H1 (cell line): ENCODE data around the gene OR6B2. TPM values are rescaled to one million over a fixed set of nuclear protein-coding genes. Genes with fewer than 3 reads are reported as not detected.

Source experiments
- CTCF ChIA-PET: fragments of 300-600 bp; sonication (Branson Sonifier 250); formaldehyde crosslinking; loops from one replicate; lab custom pipeline; 2021; ENCODE audit not compliant: partially characterized antibody; lab: Charles Lee
- POLR2A ChIA-PET: fragments of 300-600 bp; sonication (Branson Sonifier 250); formaldehyde crosslinking; loops from one replicate; lab custom pipeline; 2021; ENCODE audit warnings: inconsistent platforms; ENCODE audit not compliant: partially characterized antibody; lab: Charles Lee
- DNase-seq, 2 experiments: peaks; one replicate each; pipeline versions ENCODE4 v3.0.0 to v3.0.0-alpha.2; 2010 to 2022; ENCODE audit warnings: low spot score in 2 of 2, low read depth in 1 of 2, mixed read lengths in 1 of 2
- FAIRE-seq: peaks from 2 replicates; lab custom pipeline; 2011; peaks lifted over from hg19 to GRCh38; lab: Jason Lieb, UNC
- H2AFZ ChIP-seq: 2 replicates; pipeline ENCODE4 v1.8.1; 2012; ENCODE audit warnings: low read length, inconsistent platforms
- H2AK5ac ChIP-seq: 2 replicates; pipeline ENCODE4 v1.6.1; 2013; ENCODE audit warnings: low read depth, low read length
- H2BK120ac ChIP-seq: replicated peaks from 2 replicates; pipeline ENCODE3; 2013; ENCODE audit warnings: low read depth, low read length, inconsistent platforms
- H2BK12ac ChIP-seq: 2 replicates; pipeline ENCODE4 v1.6.1; 2013; ENCODE audit warnings: low read depth, low read length
- H2BK15ac ChIP-seq: 2 replicates; pipeline ENCODE4 v1.6.1; 2013; ENCODE audit warnings: low read length
- H2BK20ac ChIP-seq: 2 replicates; pipeline ENCODE4 v1.6.1; 2013; ENCODE audit warnings: low read length
- H2BK5ac ChIP-seq: 2 replicates; pipeline ENCODE4 v1.6.1; 2013; ENCODE audit warnings: low read depth, low read length
- H3K14ac ChIP-seq: 2 replicates; pipeline ENCODE4 v1.6.1; 2013; ENCODE audit warnings: inconsistent platforms; ENCODE audit not compliant: insufficient read length
- H3K18ac ChIP-seq: 2 replicates; pipeline ENCODE4 v1.6.1; 2013; ENCODE audit warnings: low read length; ENCODE audit errors: extremely low read depth
- H3K23ac ChIP-seq: 2 replicates; pipeline ENCODE4 v1.6.1; 2013; ENCODE audit warnings: inconsistent platforms; ENCODE audit not compliant: insufficient read length
- H3K23me2 ChIP-seq: 2 replicates; pipeline ENCODE4 v1.6.1; 2013; ENCODE audit warnings: low read depth, low read length
- H3K27ac ChIP-seq: 2 replicates; pipeline ENCODE4 v1.6.1; 2011; ENCODE audit warnings: low read depth, low read length, inconsistent platforms
- H3K27me3 ChIP-seq, 4 experiments: replicated peaks in 1 of 4; 1 replicate in 1 of 4; 2 replicates in 3 of 4; pipeline versions ENCODE4 v1.6.1 to v1.8.1; 2011 to 2013; ENCODE audit warnings: low read length in 3 of 4, mild to moderate bottlenecking in 3 of 4, inconsistent platforms in 2 of 4, mixed read lengths in 2 of 4, moderate library complexity in 1 of 4; ENCODE audit not compliant: control insufficient read depth in 3 of 4, insufficient read depth in 3 of 4; ENCODE audit errors: extremely low read depth in 1 of 4
- H3K36me3 ChIP-seq, 4 experiments: 2 replicates each; pipeline versions ENCODE4 v1.6.1 to v1.8.1; 2011 to 2013; ENCODE audit warnings: mild to moderate bottlenecking in 4 of 4, low read length in 3 of 4, moderate library complexity in 2 of 4, control low read depth in 1 of 4, inconsistent platforms in 1 of 4; ENCODE audit not compliant: insufficient read depth in 4 of 4, control insufficient read depth in 2 of 4
- H3K4ac ChIP-seq: replicated peaks from 2 replicates; pipeline ENCODE3; 2013; ENCODE audit warnings: low read length, low read depth, mixed read lengths, inconsistent platforms; ENCODE audit not compliant: insufficient read length
- H3K4me1 ChIP-seq, 4 experiments: replicated peaks in 1 of 4; 1 replicate in 1 of 4; 2 replicates in 3 of 4; pipeline versions ENCODE4 v1.6.1 to v1.8.1; 2011 to 2013; ENCODE audit warnings: low read length in 3 of 4, inconsistent platforms in 2 of 4, mixed read lengths in 1 of 4; ENCODE audit not compliant: insufficient read depth in 4 of 4, control insufficient read depth in 3 of 4
- H3K4me2 ChIP-seq, 2 experiments: 2 replicates each; pipeline versions ENCODE4 v1.6.1 to v1.8.1; 2011 to 2013; ENCODE audit warnings: low read depth in 2 of 2, low read length in 2 of 2, control low read depth in 1 of 2, inconsistent platforms in 1 of 2, mild to moderate bottlenecking in 1 of 2; ENCODE audit not compliant: insufficient read depth in 1 of 2
- H3K4me3 ChIP-seq, 4 experiments: fragments of 200-600, 300-600 bp in 1 of 4; sonication (generic), shearing (Covaris generic), sonication (Bioruptor Twin) in 1 of 4; 2 replicates each; pipeline versions ENCODE4 v1.5.1 to v1.8.1; 2011 to 2016; ENCODE audit warnings: low read length in 4 of 4, low read depth in 3 of 4, control low read depth in 2 of 4, inconsistent platforms in 2 of 4, mild to moderate bottlenecking in 2 of 4, mixed read lengths in 1 of 4, moderate library complexity in 1 of 4; ENCODE audit not compliant: insufficient read depth in 2 of 4; ENCODE audit errors: extremely low read depth in 1 of 4
- H3K56ac ChIP-seq: replicated peaks from 2 replicates; pipeline ENCODE3; 2013; ENCODE audit warnings: low read depth, mild to moderate bottlenecking, mixed read lengths, low read length, inconsistent platforms; ENCODE audit not compliant: insufficient read length
- H3K79me1 ChIP-seq: 2 replicates; pipeline ENCODE4 v1.6.1; 2013; ENCODE audit warnings: low read depth, low read length, control low read depth
- H3K79me2 ChIP-seq, 2 experiments: 2 replicates each; pipeline versions ENCODE4 v1.6.1 to v1.8.1; 2012 to 2013; ENCODE audit warnings: low read length in 2 of 2, mild to moderate bottlenecking in 2 of 2, inconsistent platforms in 1 of 2; ENCODE audit not compliant: insufficient read depth in 2 of 2, control insufficient read depth in 1 of 2
- H3K9ac ChIP-seq, 4 experiments: replicated peaks in 1 of 4; 1 replicate in 1 of 4; 2 replicates in 3 of 4; pipeline versions ENCODE4 v1.6.1 to v1.8.1; 2011 to 2013; ENCODE audit warnings: low read depth in 3 of 4, low read length in 3 of 4, control low read depth in 2 of 4, mild to moderate bottlenecking in 2 of 4, moderate library complexity in 2 of 4, inconsistent platforms in 1 of 4; ENCODE audit errors: extremely low read depth in 1 of 4
- H3K9me3 ChIP-seq, 2 experiments: 2 replicates each; pipeline versions ENCODE4 v1.6.1 to v1.8.1; 2012 to 2013; ENCODE audit warnings: mild to moderate bottlenecking in 2 of 2, moderate library complexity in 2 of 2, control low read depth in 1 of 2, inconsistent platforms in 1 of 2, low read depth in 1 of 2, low read length in 1 of 2, mixed read lengths in 1 of 2; ENCODE audit not compliant: insufficient read depth in 2 of 2
- H4K20me1 ChIP-seq, 2 experiments: replicated peaks in 1 of 2; 2 replicates each; pipeline versions ENCODE3 to v1.8.1; 2011 to 2013; ENCODE audit warnings: inconsistent platforms in 2 of 2, low read length in 2 of 2, mild to moderate bottlenecking in 1 of 2; ENCODE audit not compliant: insufficient read depth in 2 of 2, control insufficient read depth in 1 of 2
- H4K5ac ChIP-seq: 2 replicates; pipeline ENCODE4 v1.6.1; 2013; ENCODE audit warnings: low read length, low read depth, mixed read lengths, inconsistent platforms; ENCODE audit not compliant: insufficient read length
- H4K8ac ChIP-seq: 2 replicates; pipeline ENCODE4 v1.8.0; 2013; ENCODE audit warnings: mild to moderate bottlenecking, moderate library complexity, low read length, inconsistent platforms; ENCODE audit not compliant: insufficient read depth; ENCODE audit errors: extremely low read depth
- H4K91ac ChIP-seq: replicated peaks from 2 replicates; pipeline ENCODE3; 2013; ENCODE audit warnings: low read length, mixed read lengths, inconsistent platforms; ENCODE audit not compliant: insufficient read length
- POLR2AphosphoS5 ChIP-seq: IDR thresholded peaks from 2 replicates; pipeline ENCODE4 v1.6.1; 2011; ENCODE audit warnings: low read depth, low read length
- WGBS, 2 experiments: shearing (Covaris generic) in 1 of 2; methylation state at CpG; one replicate each; pipeline versions ENCODE4 v1.1.6 to v1.1.7; 2013 to 2015; ENCODE audit warnings: low lambda C conversion rate in 2 of 2, mixed read lengths in 2 of 2, inconsistent platforms in 1 of 2, low coverage in 1 of 2, missing lambda C conversion rate in 1 of 2; ENCODE audit not compliant: insufficient replicate concordance in 2 of 2, insufficient coverage in 1 of 2, insufficient read length in 1 of 2; ENCODE audit errors: extremely low coverage in 1 of 2, missing lambda C conversion rate in 1 of 2; 5-methylcytosine and 5-hydroxymethylcytosine counted together
- polyA plus RNA-seq, 7 experiments: library from polyadenylated mRNA; depleted of rRNA in 3 of 7; stranded (reverse) in 5 of 7; unstranded in 2 of 7; fragments of >200 nt in 5 of 7; fragments of 200-250 nt in 2 of 7; gene quantifications; 1 replicate in 5 of 7; 2 replicates in 1 of 7; 4 replicates in 1 of 7; pipeline versions ENCODE4 v1.2.1 to v1.2.3, GENCODE V29; 2011 to 2013; ENCODE audit warnings: missing spikeins in 2 of 7, mixed read lengths in 2 of 7
- total RNA-seq: library from RNA; stranded (reverse); fragmentation: NEBNext Ultra II Directional; extraction: Animal tissue kit (Norgen Biotek cat#: 25700); gene quantifications from 2 replicates; pipeline ENCODE4 v1.2.1, GENCODE V29; 2021
- TF ChIP-seq, protein P1 (sequence below): IDR thresholded peaks from 2 replicates; pipeline ENCODE4 v1.6.1; 2011; ENCODE audit warnings: low read depth, mild to moderate bottlenecking, low read length; ENCODE audit not compliant: insufficient read depth
- TF ChIP-seq, protein P2 (sequence below): IDR thresholded peaks from 2 replicates; pipeline ENCODE4 v1.6.1; 2011; ENCODE audit warnings: low read length, improper control_type of control experiment

Gene OR6B2
- total and polyA plus RNA-seq, 2 of the 8 experiments (the other 6 are each of a cell fraction or from before 2014, with no cell fraction given), result not detected

DNA sequence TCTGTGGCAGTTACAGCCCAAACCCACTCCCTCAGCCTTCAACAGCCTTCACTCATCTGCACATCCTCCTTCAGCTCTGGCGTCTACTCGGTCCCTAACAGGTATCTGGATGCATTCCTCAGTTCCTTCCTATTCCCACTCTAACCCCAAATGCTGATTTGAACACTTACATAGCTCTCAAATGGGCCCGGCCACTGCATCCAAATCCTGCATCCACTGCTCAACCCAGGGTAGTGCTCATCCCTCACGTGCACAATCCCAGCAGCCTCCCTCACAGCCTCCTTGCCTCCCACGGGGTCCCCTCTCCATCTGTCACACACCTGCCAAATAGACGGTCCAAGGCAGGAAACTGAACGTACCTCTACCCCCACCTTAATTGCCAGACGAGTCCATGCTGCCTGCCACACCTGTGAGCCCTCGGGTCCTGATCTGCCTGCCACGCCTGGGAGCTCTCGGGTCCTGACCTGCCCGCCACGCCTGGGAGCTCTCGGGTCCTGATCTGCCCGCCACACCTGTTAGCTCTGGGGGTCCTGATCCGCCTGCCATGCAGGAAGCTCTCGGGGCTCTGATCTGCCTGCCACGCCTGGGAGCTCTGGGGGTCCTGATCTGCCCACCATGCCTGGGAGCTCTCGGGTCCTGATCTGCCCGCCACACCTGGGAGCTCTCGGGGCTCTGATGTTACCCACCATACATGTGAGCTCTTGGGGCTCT is 13.2 kb upstream of the OR6B2 start:
- no peak for DNase-seq
- Histone ChIP-seq H2AFZ (no peak overlapping the region), H3K27me3 (peaks cover 0 to 3% (median 0%) of the 10 kb centered on the region in 4 experiments; a peak in 1 of 7 replicates), H3K14ac (no peak overlapping the region), H3K79me2 (no peaks in the 10 kb centered on the region), H2BK20ac (no peak overlapping the region), H3K18ac (no peak overlapping the region), H4K5ac (no peak overlapping the region), H3K4me1 (no peaks in the 10 kb centered on the region), H3K79me1 (no peaks in the 10 kb centered on the region), H2BK5ac (no peak overlapping the region), H3K23ac (no peak overlapping the region), H3K27ac (no peak overlapping the region), H3K4me2 (no peak overlapping the region), H3K4ac (no peak overlapping the region), H3K9me3 (peaks cover 3 to 11% of the 10 kb centered on the region in 2 experiments; a peak in 1 of 4 replicates), H2BK15ac (no peak overlapping the region), H3K4me3 (no peak overlapping the region), H2AK5ac (no peak overlapping the region), H4K20me1 (no peaks in the 10 kb centered on the region), H2BK120ac (no peak overlapping the region), H3K23me2 (no peaks in the 10 kb centered on the region), H2BK12ac (no peak overlapping the region), H4K8ac (no peak overlapping the region), H3K9ac (no peak overlapping the region), H3K36me3 (no peaks in the 10 kb centered on the region), H3K56ac (no peak overlapping the region), H4K91ac (no peak overlapping the region)
- WGBS, 2 experiments, result 86% methylated on average over 21 of the region's 21 CpGs; no CpG with 5 or more reads in 1 of the 2 experiments
- no peak for FAIRE-seq
- no peak for TF ChIP-seq POLR2AphosphoS5
- TF ChIP-seq, protein P1, sequence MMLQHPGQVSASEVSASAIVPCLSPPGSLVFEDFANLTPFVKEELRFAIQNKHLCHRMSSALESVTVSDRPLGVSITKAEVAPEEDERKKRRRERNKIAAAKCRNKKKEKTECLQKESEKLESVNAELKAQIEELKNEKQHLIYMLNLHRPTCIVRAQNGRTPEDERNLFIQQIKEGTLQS, result no peak
- TF ChIP-seq, protein P2, sequence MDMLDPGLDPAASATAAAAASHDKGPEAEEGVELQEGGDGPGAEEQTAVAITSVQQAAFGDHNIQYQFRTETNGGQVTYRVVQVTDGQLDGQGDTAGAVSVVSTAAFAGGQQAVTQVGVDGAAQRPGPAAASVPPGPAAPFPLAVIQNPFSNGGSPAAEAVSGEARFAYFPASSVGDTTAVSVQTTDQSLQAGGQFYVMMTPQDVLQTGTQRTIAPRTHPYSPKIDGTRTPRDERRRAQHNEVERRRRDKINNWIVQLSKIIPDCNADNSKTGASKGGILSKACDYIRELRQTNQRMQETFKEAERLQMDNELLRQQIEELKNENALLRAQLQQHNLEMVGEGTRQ, result no peak
- TF ChIP-seq, all 59 proteins: peak for 0
- CTCF ChIA-PET, result interaction anchor here (0.7 to 1.5 kb wide), 3 partner anchors 18 to 652 kb away, joined by 3 to 4 read pairs (median 4); no protein-coding TSS in a partner anchor
- POLR2A ChIA-PET, result no interaction called here
